HG03442 (cell line): ENCODE measurements around the gene KRT20.

Experiments
- ATAC-seq: cut with Tn5 transposase; IDR thresholded peaks from one replicate; pipeline ENCODE4 v1.9.1; 2021; ENCODE audit warnings: mild to moderate bottlenecking, moderate library complexity; ENCODE audit not compliant: unreplicated experiment

KRT20 gene

GRCh38 chr17:40854175-40854814 is 30.7 kb downstream of the KRT20 start:
- ATAC-seq: no peak

- ATAC-seq: no peak
Observed at GRCh38 chr17:40852364-40852763, 32.7 kb downstream of the KRT20 start.

DNA sequence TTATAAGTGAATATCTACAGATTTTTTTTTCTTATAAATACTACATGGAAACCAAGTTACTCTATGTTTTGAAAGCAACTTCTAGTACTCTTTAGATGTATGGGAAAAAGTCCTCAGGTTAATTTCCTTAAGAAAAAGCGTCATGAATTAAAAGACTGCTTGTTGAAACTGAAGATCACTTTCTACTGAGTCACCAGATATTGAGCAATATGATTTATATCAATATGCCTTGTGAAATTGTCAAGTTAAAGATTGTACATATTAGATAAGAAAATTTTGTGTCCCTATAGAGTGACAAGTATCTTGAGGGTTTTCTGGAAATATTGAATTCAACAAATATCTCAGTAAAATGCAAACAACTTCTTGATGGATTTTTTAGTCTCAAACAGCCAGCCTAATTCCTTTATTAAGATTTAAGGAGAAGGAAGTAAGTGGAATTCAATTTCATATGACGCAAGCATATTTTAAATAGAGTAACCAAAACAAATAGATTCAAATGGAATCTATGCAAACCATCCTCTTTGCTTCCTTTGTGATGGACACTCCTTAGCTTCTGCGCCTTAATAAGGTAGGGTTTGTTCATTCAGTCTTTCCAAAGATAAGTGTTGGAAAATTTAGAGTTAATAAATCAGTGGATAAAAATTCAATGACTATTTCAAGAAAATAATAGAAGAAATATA is 34.6 kb downstream of the KRT20 start:
- ATAC-seq: no peak

- ATAC-seq: no peak
Observed at GRCh38 chr17:40849723-40850122, 35.3 kb downstream of the KRT20 start.

- no peak for ATAC-seq
Observed at GRCh38 chr17:40848583-40849235, 36.3 kb downstream of the KRT20 start.

DNA sequence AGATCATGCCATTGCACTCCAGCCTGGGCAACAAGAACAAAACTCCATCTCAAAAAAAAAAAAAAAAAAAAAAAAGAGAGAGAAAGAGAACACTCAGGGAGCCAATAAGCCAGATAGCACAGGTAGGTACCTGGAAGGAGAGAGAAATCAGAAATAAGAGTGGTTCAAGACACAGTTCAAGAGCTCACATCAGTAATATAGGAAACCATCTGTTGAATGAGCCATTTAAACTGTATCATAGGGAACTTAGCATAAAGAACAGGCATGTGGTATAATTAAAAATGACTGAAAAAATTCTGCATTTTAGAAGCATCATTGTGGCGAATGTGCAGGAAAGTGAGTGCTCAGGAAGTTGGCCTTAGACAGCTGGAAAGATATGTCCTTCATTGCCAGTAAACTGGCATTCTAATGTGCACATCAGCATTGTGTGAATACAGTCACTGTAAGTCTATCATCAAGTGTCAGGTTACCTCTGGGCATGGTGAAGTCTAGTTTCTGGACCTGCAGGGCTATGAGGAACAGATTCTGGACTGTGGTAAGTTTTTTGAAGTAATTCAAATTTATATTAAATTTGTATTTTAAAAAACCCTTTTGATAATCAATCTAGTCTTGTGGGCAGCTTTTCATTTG is 38.4 kb downstream of the KRT20 start:
- ATAC-seq: no peak

GRCh38 chr17:40844671-40845107 is 40.4 kb downstream of the KRT20 start:
- no peak for ATAC-seq

- no peak for ATAC-seq
Observed at GRCh38 chr17:40843242-40843641, 41.8 kb downstream of the KRT20 start.

DNA sequence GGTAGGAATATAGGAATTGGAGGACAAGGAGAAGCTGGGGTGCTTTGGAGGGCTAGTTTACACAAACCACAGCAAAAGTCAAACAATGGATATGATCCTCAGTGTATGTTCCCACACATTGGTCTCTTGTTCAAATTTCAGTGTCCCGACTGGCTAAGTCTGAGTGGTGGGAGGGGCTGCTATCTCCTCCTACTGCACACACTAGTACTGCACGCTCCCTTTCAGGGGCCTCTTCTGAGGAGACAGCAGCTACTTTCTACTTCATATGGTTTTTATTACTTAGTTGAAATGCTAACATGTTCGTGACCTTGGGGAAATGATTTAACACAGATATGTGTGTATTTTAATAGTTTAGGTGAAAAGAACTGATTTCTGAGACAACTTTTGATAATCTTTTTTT is 43.8 kb downstream of the KRT20 start:
- no peak for ATAC-seq

DNA sequence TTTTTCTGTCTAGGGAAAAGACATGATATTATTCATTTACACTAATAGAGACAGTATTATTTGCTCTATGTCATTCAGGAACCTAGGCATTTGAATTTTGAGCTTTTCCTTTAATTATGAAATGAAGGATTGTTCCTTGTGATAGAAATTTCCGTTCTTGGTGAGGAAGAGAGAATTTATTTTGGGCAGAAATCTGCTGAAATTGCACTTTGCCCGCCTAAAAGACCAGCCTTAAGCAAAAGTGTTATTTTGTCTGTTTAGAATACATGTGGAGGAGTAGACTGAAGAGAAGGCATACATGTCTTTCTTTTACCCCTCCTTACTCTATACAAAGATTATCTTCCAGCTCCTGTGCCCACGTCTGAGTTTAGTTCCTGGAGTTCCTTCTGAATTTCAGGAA is 45.8 kb downstream of the KRT20 start:
- no peak for ATAC-seq

DNA sequence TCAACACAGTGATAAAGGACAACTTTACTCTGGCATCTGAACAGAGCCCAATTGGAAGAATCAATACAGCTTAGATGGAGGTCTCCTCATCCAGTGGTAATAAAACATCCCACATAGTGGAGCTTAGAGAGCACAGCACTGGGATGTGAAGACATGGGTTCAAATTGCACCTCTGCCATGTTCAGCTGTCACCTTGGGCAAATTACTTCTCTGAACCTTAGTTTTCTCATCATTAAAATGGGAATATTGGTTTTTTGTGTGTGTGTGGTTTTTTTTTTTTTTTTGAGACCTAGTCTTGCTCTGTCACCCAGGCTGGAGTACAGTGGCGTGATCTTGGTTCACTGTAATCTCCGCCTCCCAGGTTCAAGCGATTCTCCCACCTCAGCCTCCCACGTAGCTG is 49.0 kb downstream of the KRT20 start:
- no peak for ATAC-seq

DNA sequence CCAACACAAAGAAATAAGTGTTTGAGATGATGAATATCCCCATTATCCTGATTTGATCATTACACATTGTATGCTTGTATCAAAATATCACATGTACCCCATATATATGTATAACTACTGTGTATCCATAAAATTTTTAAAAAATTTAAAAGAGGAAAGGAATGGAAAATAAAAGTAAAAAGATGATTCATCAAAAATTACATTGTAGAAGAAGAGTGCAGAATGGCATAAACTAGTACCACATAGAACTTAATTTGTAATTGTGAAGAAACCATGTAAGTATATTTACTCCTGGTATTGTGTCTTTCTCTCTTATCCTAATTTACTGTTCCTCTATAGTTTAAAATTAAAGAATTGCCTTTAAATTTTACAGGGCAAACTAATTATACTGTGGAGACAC is 51.2 kb downstream of the KRT20 start:
- no peak for ATAC-seq

GRCh38 chr17:40832840-40833239 is 52.2 kb downstream of the KRT20 start:
- ATAC-seq: no peak

- ATAC-seq: no peak
Observed at GRCh38 chr17:40830085-40830776, 54.8 kb downstream of the KRT20 start.

GRCh38 chr17:40828454-40829044 is 56.5 kb downstream of the KRT20 start:
- no peak for ATAC-seq

DNA sequence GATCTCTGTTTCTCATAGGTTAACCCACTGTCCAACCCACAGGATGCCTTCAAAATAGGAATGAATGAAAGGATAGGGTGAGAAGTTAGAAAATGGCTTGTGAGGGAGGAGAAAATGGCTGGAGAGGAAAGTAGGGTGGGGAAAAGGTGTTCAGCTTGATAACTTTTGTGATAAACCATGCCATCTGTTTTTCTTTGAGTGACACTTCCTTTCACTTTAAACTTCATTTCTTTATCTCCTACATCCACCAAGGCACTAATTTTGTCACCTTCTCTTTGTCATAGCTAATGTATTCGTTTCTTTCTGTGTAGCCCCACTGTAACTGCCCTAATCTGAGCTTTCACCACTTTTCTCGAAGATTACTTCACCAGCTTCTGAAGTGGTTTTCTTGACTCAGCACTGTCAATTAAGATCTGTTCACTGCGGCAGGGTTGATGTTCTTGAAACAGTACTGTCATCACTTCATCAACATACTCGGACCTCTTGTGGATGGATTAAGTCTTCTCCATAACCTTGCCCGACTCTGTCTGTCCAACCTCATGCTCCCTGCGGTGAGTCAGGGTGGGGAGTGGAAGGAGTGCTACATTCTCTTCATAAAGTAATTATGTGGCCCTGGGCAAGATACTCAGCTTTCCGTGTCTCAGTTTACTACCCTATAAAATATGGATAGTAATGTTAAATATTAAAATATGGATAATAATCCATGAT is 57.1 kb downstream of the KRT20 start:
- no peak for ATAC-seq
